ENCODE measurements around the gene NEO1.

DNA sequence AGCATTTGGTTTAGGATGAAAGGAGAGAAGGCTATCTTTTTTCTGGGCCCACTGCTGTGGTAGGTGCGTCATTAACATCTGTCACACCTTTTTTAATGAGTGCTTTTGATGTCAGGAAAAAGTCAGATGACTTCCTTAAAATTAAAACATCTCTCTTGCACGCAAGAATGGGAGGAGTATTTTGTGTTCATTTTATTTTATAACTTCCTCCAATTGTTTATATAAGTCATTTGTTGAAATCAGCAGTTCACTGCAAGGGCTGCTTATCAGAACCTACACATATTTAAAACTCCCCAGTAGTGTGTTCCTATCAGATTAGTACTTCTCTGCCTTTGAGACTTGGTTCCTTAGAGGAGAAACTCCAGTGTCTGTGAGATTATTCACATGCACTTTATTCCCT lies 143.8 kb downstream of the NEO1 start:
- no peak for TF ChIP-seq EZH2phosphoT487 (IDR thresholded peaks at IDR 0.05; ENCODE audit: borderline replicate concordance, low read length)
- TF ChIP-seq, protein P1, sequence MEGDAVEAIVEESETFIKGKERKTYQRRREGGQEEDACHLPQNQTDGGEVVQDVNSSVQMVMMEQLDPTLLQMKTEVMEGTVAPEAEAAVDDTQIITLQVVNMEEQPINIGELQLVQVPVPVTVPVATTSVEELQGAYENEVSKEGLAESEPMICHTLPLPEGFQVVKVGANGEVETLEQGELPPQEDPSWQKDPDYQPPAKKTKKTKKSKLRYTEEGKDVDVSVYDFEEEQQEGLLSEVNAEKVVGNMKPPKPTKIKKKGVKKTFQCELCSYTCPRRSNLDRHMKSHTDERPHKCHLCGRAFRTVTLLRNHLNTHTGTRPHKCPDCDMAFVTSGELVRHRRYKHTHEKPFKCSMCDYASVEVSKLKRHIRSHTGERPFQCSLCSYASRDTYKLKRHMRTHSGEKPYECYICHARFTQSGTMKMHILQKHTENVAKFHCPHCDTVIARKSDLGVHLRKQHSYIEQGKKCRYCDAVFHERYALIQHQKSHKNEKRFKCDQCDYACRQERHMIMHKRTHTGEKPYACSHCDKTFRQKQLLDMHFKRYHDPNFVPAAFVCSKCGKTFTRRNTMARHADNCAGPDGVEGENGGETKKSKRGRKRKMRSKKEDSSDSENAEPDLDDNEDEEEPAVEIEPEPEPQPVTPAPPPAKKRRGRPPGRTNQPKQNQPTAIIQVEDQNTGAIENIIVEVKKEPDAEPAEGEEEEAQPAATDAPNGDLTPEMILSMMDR (IDR thresholded peaks at IDR 0.05; ENCODE audit: low read depth, low read length, poor library complexity, severe bottlenecking) = no peak
